Activated CD8-positive, alpha-beta memory T cell treated with anti-CD3 and anti-CD28 coated beads for 1 hour (primary cell): Measurements from ENCODE around the gene FBN1.

Experiments used
- DNase-seq, 2 donors: peaks; one replicate each; pipeline ENCODE4 v3.0.0-alpha.2; 2020; ENCODE audit warnings: low read depth in 1 of 2; ENCODE audit errors: extremely low read depth in 1 of 2

FBN1 gene

GRCh38 chr15:48624700-48625099, 20.8 kb downstream of the FBN1 start:
- no peak for DNase-seq

GRCh38 chr15:48623456-48623855, 22.1 kb downstream of the FBN1 start:
- no peak for DNase-seq

GRCh38 chr15:48622237-48622636, 23.3 kb downstream of the FBN1 start:
- DNase-seq, result no peak

- DNase-seq, result no peak
These were observed 26.1 kb downstream of the FBN1 start for GRCh38 chr15:48619446-48619845.

- DNase-seq, result no peak
These were observed 27.9 kb downstream of the FBN1 start for GRCh38 chr15:48617619-48618018.

DNA sequence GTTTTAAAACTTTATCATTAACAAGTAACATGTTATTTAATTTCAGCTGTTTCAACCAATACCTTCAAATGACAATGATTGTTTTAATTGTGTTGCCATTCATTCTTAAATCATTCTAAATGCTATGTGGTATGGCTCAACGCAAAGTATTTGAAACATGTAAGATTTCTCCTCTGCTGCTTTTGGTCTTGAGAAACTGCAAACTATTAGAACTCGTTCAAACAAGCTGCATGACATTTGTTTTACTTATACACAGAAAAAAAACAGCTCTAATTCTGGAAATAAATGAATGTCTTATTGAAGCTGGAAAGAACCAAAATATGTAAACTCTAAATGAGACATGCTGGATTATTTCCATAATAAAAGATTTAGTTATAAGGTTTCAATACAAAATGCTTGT, 29.3 kb downstream of the FBN1 start:
- no peak for DNase-seq

- no peak for DNase-seq
These were observed 31.5 kb downstream of the FBN1 start for GRCh38 chr15:48614051-48614450.

- DNase-seq, result no peak
These were observed 36.0 kb downstream of the FBN1 start for GRCh38 chr15:48609486-48609885.

GRCh38 chr15:48607846-48608245, 37.7 kb downstream of the FBN1 start:
- DNase-seq, result no peak

DNA sequence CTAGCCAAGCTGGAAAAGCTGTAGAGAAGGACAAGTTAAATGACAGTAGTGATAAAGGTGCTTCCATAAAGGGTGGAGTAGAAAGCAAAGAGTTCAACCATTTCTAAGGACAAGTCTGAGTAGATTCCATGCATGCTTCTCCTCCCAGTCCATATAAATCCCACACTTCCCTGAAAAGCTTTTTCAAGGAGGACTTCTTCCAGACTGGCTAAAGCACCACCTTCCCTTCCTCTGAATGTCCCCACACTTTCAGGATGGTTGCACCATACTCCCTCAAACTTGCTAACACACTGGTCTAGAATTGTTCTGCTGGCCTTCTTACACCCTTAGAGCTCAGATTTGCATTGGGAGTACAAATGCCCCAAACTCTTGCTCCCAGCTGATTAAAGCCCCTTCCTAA, 40.9 kb downstream of the FBN1 start:
- DNase-seq, result no peak

- DNase-seq, result no peak
These were observed 41.6 kb downstream of the FBN1 start for GRCh38 chr15:48603922-48604321.

- DNase-seq, result no peak
These were observed 42.4 kb downstream of the FBN1 start for GRCh38 chr15:48603123-48603500.

- DNase-seq, result no peak
These were observed 43.0 kb downstream of the FBN1 start for GRCh38 chr15:48602358-48603122.

GRCh38 chr15:48601095-48601494, 44.4 kb downstream of the FBN1 start:
- DNase-seq, result no peak

GRCh38 chr15:48596841-48597240, 48.7 kb downstream of the FBN1 start:
- no peak for DNase-seq

DNA sequence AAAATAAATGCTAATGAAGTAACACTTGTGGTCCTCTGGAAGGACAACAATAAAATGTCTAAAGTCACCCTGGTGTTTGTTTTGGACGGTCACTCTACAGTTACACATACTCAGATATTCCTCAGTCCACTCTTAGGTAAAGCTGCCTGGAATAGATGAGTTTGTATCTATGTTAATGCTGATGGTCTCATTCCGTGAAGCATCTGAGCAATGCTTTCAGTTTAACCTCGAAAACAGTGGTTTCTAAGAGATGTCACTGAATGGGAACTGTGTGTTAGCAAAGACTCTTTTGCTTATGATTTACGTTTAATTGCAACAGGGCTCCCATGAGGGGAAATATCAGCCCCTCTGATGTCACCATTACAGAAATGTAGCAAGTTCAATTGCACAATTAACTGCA, 49.1 kb downstream of the FBN1 start:
- no peak for DNase-seq

GRCh38 chr15:48595981-48596380, 49.5 kb downstream of the FBN1 start:
- no peak for DNase-seq

GRCh38 chr15:48592933-48593332, 52.6 kb downstream of the FBN1 start:
- DNase-seq, result no peak

GRCh38 chr15:48592221-48592731, 53.2 kb downstream of the FBN1 start:
- no peak for DNase-seq

DNA sequence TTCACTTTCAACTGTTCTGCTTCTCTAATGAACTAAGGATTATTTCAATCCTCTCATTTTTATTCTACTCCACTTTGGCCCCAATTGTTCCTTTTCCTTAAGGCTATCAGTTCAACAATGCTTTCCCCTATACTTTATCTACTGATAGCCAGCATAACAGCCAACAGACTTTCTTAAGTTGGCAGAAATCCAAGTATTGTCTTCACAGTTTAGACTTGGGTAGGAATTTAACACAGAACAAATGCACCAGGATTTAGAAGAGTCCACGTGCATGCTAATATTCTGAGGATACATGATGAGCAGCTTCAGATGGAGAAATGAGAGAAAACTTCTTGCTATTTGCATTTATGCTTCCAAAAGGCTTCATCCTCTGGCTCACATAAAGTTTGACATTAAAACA, 54.8 kb downstream of the FBN1 start:
- DNase-seq, result no peak

DNA sequence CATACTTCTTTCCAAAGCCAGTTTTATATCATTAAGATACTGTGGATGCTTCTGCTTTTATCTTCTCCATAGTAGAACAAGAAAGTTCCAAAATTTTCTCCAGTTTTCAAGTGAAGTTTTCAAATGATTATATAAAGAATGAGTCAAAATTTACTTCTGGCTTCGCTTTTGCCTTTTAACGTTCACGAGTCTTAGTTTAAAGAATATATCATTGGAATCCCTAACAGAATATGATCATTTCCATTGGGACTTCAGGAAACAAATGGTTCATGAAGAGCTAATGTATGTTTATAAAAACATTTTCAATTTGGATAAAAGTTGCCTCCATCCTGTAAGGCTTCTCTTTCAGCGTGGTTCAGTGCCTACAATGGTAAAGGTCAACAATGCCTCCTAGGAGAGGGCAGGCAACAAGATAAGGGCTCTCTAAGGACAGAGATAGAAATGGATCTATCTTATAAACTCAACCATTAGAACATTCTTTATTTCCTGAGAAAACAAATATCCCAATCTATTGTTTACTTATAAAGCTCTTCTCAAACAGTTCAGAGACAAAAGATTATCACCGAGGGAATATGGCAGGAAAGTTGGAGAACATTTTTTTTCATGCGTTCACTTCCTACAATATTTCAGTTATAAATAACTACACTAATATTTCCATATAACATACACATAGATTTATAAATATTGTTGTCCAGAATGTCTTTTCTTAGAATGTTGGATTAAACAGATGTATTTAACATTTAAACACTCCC, 60.5 kb downstream of the FBN1 start:
- no peak for DNase-seq

GRCh38 chr15:48584090-48584811, 61.3 kb downstream of the FBN1 start:
- DNase-seq, result no peak
